KMS-11 (cell line): ENCODE data around the gene INPP5D.

Experiments
- H2AFZ ChIP-seq: fragments of 200-600 bp; sonication (generic); 2 replicates; pipeline ENCODE4 v1.6.1; 2016; ENCODE audit warnings: antibody characterized with exemption, mixed run types, low read depth
- H3K27ac ChIP-seq: fragments of 200-600 bp; sonication (generic); 2 replicates; pipeline ENCODE4 v1.6.1; 2016; ENCODE audit warnings: mild to moderate bottlenecking, mixed run types
- H3K27me3 ChIP-seq: fragments of 200-600 bp; sonication (generic); 2 replicates; pipeline ENCODE4 v1.6.1; 2017; ENCODE audit warnings: mild to moderate bottlenecking, low read depth, mixed run types, moderate library complexity; ENCODE audit not compliant: insufficient read depth
- H3K36me3 ChIP-seq: fragments of 200-600 bp; sonication (generic); 2 replicates; pipeline ENCODE4 v1.6.1; 2017; ENCODE audit warnings: mild to moderate bottlenecking, mixed run types; ENCODE audit not compliant: insufficient read depth
- H3K4me1 ChIP-seq: fragments of 200-600 bp; sonication (generic); 2 replicates; pipeline ENCODE4 v1.6.1; 2016; ENCODE audit warnings: mild to moderate bottlenecking, low read depth, mixed run types; ENCODE audit not compliant: poor library complexity, severe bottlenecking
- H3K4me2 ChIP-seq: fragments of 200-600 bp; sonication (generic); 2 replicates; pipeline ENCODE4 v1.7.0; 2016; ENCODE audit warnings: mild to moderate bottlenecking, mixed run types
- H3K4me3 ChIP-seq: fragments of 200-600 bp; sonication (generic); IDR thresholded peaks from 2 replicates; pipeline ENCODE4 v1.6.1; 2017; ENCODE audit warnings: low read depth, low read length, mixed read lengths; ENCODE audit not compliant: insufficient read depth
- H3K79me2 ChIP-seq: fragments of 200-600 bp; sonication (generic); 2 replicates; pipeline ENCODE4 v1.6.1; 2016; ENCODE audit warnings: low read depth, mixed run types; ENCODE audit not compliant: insufficient read depth
- H3K9ac ChIP-seq: fragments of 200-600 bp; sonication (generic); 2 replicates; pipeline ENCODE4 v1.6.1; 2016; ENCODE audit warnings: mild to moderate bottlenecking, mixed run types
- H4K20me1 ChIP-seq: fragments of 200-600 bp; sonication (generic); 2 replicates; pipeline ENCODE4 v1.6.1; 2016; ENCODE audit warnings: mild to moderate bottlenecking, mixed run types; ENCODE audit not compliant: insufficient read depth
- TF ChIP-seq, protein P1 (sequence below): fragments of 200-600 bp; sonication (generic); conservative IDR thresholded peaks from 2 replicates; pipeline ENCODE4 v1.6.1; 2017; ENCODE audit warnings: low read depth, mild to moderate bottlenecking, antibody characterized with exemption, low read length, moderate library complexity, mixed read lengths

The INPP5D gene

DNA sequence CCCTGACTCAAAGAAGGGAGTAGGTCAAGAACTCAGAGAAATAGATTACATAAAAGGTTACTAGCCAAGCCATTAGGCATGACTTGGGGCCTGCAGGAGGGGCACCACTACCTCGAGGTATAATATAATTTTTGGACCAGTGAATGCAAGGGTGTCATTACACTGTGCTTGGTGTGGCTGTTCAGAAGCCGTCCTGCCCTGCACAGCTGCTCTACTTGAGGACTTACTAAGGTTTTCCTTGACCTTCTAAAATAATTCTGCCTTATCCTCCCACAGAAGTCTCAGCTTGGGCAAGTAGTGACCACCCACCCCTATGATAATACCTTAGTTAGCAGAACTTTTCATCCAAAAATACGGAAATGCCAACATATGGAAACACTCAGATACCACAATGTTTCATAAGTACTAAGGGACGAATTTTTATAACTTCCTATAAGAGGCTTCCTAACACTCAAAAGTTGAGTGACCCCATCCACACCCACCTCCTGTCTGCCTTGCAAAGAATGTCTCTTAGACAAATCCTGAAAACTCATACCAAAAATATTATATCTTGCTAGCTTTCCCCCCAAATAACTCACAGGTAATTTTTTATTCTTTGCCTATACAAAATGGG is 173.6 kb downstream of the INPP5D start:
- Histone ChIP-seq H4K20me1 (no peaks in the 10 kb centered on the region), H3K4me1 (peaks cover 11% of the 10 kb centered on the region), H3K9ac (no peak overlapping the region), H3K36me3 (no peaks in the 10 kb centered on the region), H3K27me3 (no peaks in the 10 kb centered on the region), H3K4me3 (no peak overlapping the region), H2AFZ (no peak overlapping the region), H3K79me2 (no peaks in the 10 kb centered on the region), H3K4me2 (no peak overlapping the region; the same call in 1 of the 2 replicates), H3K27ac (no peak overlapping the region)
- TF ChIP-seq, protein P1, sequence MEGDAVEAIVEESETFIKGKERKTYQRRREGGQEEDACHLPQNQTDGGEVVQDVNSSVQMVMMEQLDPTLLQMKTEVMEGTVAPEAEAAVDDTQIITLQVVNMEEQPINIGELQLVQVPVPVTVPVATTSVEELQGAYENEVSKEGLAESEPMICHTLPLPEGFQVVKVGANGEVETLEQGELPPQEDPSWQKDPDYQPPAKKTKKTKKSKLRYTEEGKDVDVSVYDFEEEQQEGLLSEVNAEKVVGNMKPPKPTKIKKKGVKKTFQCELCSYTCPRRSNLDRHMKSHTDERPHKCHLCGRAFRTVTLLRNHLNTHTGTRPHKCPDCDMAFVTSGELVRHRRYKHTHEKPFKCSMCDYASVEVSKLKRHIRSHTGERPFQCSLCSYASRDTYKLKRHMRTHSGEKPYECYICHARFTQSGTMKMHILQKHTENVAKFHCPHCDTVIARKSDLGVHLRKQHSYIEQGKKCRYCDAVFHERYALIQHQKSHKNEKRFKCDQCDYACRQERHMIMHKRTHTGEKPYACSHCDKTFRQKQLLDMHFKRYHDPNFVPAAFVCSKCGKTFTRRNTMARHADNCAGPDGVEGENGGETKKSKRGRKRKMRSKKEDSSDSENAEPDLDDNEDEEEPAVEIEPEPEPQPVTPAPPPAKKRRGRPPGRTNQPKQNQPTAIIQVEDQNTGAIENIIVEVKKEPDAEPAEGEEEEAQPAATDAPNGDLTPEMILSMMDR, result no peak

DNA sequence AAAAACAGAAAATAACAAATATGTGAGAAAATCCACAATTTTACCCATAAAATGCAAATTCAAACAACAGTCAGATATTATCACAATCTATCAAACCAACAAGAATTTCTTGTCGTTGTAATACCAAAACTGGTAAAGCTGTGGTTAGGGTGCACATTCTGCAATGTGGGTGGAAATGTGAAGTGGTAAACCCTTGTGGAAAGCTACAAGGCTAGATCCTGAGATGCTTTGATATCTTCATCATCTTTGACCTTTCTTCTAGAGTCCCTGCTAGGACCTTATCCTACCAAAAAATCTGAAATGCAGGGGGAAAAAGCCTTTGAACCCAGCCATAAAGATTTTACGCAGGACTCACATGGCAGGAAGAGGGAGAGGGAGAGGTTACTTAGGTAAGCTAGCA is 174.1 kb downstream of the INPP5D start:
- Histone ChIP-seq H3K9ac (no peak overlapping the region), H3K36me3 (no peaks in the 10 kb centered on the region), H3K27ac (no peak overlapping the region), H3K27me3 (no peaks in the 10 kb centered on the region), H3K4me3 (no peak overlapping the region), H3K4me2 (no peak overlapping the region; the same call in 1 of the 2 replicates), H3K4me1 (peaks cover 11% of the 10 kb centered on the region), H2AFZ (no peak overlapping the region), H4K20me1 (no peaks in the 10 kb centered on the region), H3K79me2 (no peaks in the 10 kb centered on the region)
- TF ChIP-seq, protein P1, result no peak

DNA sequence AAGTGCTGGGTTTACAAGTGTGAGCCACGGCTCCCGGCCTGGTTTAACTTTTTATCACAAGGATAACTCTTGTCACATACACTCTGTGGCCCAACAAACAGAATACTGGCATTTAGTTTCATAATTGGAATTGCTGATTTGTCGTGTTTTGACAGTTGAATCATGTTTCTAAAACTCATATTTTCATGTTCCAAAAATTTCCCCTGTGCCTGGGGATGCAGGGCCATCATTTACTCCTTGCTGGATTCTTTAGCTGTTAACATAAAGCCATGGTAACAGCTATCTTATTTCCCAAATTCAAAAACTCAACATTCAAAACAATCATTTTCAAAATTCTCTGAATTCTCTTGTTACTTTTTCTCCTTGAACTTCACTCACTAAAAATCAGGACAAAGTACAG is 174.9 kb downstream of the INPP5D start:
- Histone ChIP-seq H3K27ac (no peak overlapping the region), H3K27me3 (no peaks in the 10 kb centered on the region), H4K20me1 (no peaks in the 10 kb centered on the region), H3K4me2 (no peak overlapping the region), H3K36me3 (no peaks in the 10 kb centered on the region), H2AFZ (no peak overlapping the region), H3K79me2 (no peaks in the 10 kb centered on the region), H3K4me1 (peaks cover 11% of the 10 kb centered on the region), H3K9ac (no peak overlapping the region), H3K4me3 (no peak overlapping the region)
- TF ChIP-seq, protein P1, result no peak

DNA sequence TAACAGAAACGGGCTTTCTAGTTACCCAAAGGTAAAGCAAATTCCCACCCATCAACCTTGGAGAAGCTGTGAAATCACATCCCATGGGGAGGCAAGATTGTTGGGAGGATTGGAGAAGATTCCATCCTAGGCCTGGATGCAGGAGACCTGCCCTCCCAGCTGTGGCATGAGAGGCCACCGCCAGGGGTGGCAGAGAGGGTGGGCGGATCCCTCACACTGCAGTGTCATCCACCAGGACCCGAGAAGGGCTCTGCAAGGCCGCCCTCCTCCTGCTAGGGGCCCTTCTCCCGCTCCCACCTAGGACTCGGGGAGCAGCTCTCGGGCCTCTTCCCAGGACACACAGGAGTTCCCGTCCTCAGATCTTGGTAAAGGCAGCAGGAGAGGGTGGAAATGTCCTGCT is 175.8 kb downstream of the INPP5D start:
- Histone ChIP-seq H3K4me3 (no peak overlapping the region), H4K20me1 (no peaks in the 10 kb centered on the region), H3K27ac (no peak overlapping the region), H3K4me1 (peaks cover 11% of the 10 kb centered on the region), H3K27me3 (no peaks in the 10 kb centered on the region), H3K79me2 (no peaks in the 10 kb centered on the region), H2AFZ (no peak overlapping the region), H3K4me2 (no peak overlapping the region), H3K36me3 (no peaks in the 10 kb centered on the region), H3K9ac (no peak overlapping the region)
- TF ChIP-seq, protein P1, result no peak
